BJ (cell line): ENCODE data around the gene CYP8B1. TPM values are rescaled to one million over a fixed set of nuclear protein-coding genes. Genes with fewer than 3 reads are reported as not detected.

Experiments
- CTCF ChIA-PET: fragments of 350-600 bp; formaldehyde crosslinking; extraction: SDS; loops from one replicate; lab custom pipeline; 2021; ENCODE audit warnings: antibody characterized with exemption, inconsistent platforms; lab: Yijun Ruan, JAX
- POLR2A ChIA-PET: fragments of 300-600 bp; sonication (Branson Sonifier 250); formaldehyde crosslinking; extraction: SDS; loops from one replicate; lab custom pipeline; 2021; ENCODE audit warnings: antibody characterized with exemption; lab: Charles Lee
- DNase-seq: peaks from one replicate; pipeline ENCODE4 v3.0.0-alpha.2; 2011; ENCODE audit warnings: low read depth
- H3K27me3 ChIP-seq: 2 replicates; pipeline ENCODE4 v1.6.0; 2011; ENCODE audit warnings: low read length; ENCODE audit not compliant: control insufficient read depth, insufficient read depth
- H3K36me3 ChIP-seq: 2 replicates; pipeline ENCODE4 v1.5.1; 2011; ENCODE audit warnings: low read length; ENCODE audit not compliant: control insufficient read depth, insufficient read depth
- H3K4me3 ChIP-seq: 2 replicates; pipeline ENCODE4 v1.5.1; 2011; ENCODE audit warnings: low read depth, mild to moderate bottlenecking, control low read depth, low read length
- CTCF ChIP-seq: IDR thresholded peaks from 2 replicates; pipeline ENCODE4 v1.5.1; 2011; ENCODE audit warnings: low read depth, mild to moderate bottlenecking, control low read depth, inconsistent platforms, low read length, moderate library complexity; ENCODE audit not compliant: insufficient read depth
- polyA plus RNA-seq: library from polyadenylated mRNA; depleted of rRNA; stranded (reverse); fragments of >200 nt; gene quantifications from 2 replicates; pipeline ENCODE4 v1.2.3, GENCODE V29; 2011

The CYP8B1 gene
- polyA plus RNA-seq, 1 experiment, result not detected

DNA sequence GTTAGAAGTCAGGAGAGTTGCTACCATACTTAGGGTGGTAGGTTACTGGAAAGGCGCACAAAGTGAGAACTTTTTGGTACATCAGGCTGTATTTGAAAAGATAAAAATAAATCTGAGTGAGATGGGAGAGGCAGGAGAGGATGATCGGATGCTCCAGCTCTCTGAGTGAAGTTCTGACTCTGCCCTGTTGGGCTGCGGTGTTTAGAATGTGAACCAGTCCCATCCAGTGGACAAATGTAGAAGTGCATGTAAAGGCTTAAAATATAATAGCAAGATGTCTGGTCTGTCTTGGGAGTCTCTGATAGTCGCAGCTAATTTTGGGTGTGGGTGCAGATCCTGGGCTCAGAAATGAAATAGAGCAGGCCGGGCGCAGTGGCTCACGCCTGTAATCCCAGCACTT, 36.1 kb downstream of the CYP8B1 start:
- H3K27me3 ChIP-seq, result 0 out of 2 replicates have a peak, but pooled peaks cover 2% of the 10 kb centered on the region
- no peak overlapping the region for H3K4me3 ChIP-seq
- H3K36me3 ChIP-seq, result no peaks in the 10 kb centered on the region
- ChIA-PET POLR2A (no interaction called here), CTCF (interaction anchor here (0.6 to 2.4 kb wide), 25 partner anchors 9 to 94 kb away, joined by 3 to 28 read pairs (median 4); partner anchors contain the start of gene HIGD1A)
- DNase-seq, result peak; percentile 9
- peak; percentile 77 for TF ChIP-seq CTCF

- ChIA-PET CTCF (interaction anchor here (0.8 to 2.4 kb wide), 12 partner anchors 9 to 93 kb away, joined by 3 to 26 read pairs (median 3); partner anchors contain the start of gene HIGD1A), POLR2A (no interaction called here)
- Histone ChIP-seq H3K27me3 (no peaks in the 10 kb centered on the region), H3K36me3 (no peaks in the 10 kb centered on the region), H3K4me3 (no peak overlapping the region)
- no peak for TF ChIP-seq CTCF
- no peak for DNase-seq
Measured at GRCh38 chr3:42838571-42838970, 37.1 kb downstream of the CYP8B1 start.

GRCh38 chr3:42836150-42837123, 39.2 kb downstream of the CYP8B1 start:
- no peaks in the 10 kb centered on the region for H3K27me3 ChIP-seq
- POLR2A ChIA-PET, result no interaction called here
- CTCF ChIA-PET, result no interaction called here

DNA sequence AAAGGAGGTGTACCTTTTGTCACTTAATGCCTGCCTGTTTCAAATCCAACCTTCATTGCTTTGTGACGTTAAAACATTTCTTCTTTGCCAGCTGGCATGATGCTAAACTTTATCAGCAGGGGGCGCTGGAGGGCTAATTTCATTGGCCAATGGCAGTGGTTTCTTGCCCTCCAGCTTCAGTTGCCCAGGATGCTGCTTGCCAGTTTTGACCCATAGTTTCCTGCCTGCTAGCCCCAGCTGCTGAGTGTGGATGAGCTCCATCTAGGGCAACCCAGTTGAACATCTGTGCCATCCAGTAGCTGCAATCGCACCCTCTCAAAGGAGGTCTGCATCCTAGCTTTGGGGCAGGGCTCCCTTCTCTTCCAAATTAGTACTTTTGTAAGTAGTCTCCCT, 44.4 kb downstream of the CYP8B1 start:
- no peak for DNase-seq
- Histone ChIP-seq H3K27me3 (peaks cover 5% of the 10 kb centered on the region), H3K4me3 (no peak overlapping the region), H3K36me3 (no peaks in the 10 kb centered on the region)
- POLR2A ChIA-PET, result no interaction called here
- CTCF ChIA-PET, result interaction anchor here (0.6 to 2.0 kb wide), 9 partner anchors 8 to 317 kb away, joined by 3 to 12 read pairs (median 3); partner anchors contain the start of gene ACKR2
- peak; percentile 67 for TF ChIP-seq CTCF

More at GRCh38 chr3:42836150-42837123, 39.2 kb downstream of the CYP8B1 start:
- DNase-seq, result no peak
- no peak; the same call in 1 of the 2 replicates for TF ChIP-seq CTCF
- Histone ChIP-seq H3K4me3 (no peak overlapping the region), H3K36me3 (no peaks in the 10 kb centered on the region)
